UCSD-AML1 (cell line): ENCODE results near the gene ZNF497.
"Not testable (repeated sequence)": the region's sequence is repeated elsewhere in the genome, so short reads cannot be mapped to it uniquely, and the experiment has no call there.

Experiments used
- DNase-seq: peaks from one replicate; lab custom pipeline; 2025; ENCODE audit not compliant: unreplicated experiment; lab: John Stamatoyannopoulos, UW

The ZNF497 gene

GRCh38 chr19:58362272-58362994 is at the start of gene ZNF497:
ZNF497 (minus strand) TSS chr19:58362751; CDS start chr19:58357635, 5,116 bp downstream.
- peak; percentile 97 for DNase-seq

GRCh38 chr19:58409010-58409790 is 46.6 kb upstream of the ZNF497 start:
- peak; percentile 46 for DNase-seq

GRCh38 chr19:58408152-58409009 is 45.8 kb upstream of the ZNF497 start, which contains the start of gene ZNF584:
ZNF584 (plus strand) TSS chr19:58408649; CDS start chr19:58409148, 499 bp downstream.
- DNase-seq, result peak; percentile 96

- DNase-seq, result no peak
These were observed 45.2 kb upstream of the ZNF497 start for GRCh38 chr19:58407658-58408151.

GRCh38 chr19:58406818-58407657 is 44.5 kb upstream of the ZNF497 start:
- no peak for DNase-seq

- DNase-seq, result not testable (repeated sequence)
These were observed 41.4 kb upstream of the ZNF497 start for GRCh38 chr19:58403920-58404478.

- DNase-seq, result no peak
These were observed 39.4 kb upstream of the ZNF497 start for GRCh38 chr19:58401840-58402421.

- DNase-seq, result peak; percentile 99
These were observed 38.6 kb upstream of the ZNF497 start for GRCh38 chr19:58400916-58401839.

GRCh38 chr19:58400316-58400915 is 37.9 kb upstream of the ZNF497 start:
- no peak for DNase-seq

GRCh38 chr19:58399903-58400302 is 37.4 kb upstream of the ZNF497 start:
- DNase-seq, result no peak

- no peak for DNase-seq
These were observed 36.0 kb upstream of the ZNF497 start for GRCh38 chr19:58398545-58398944.

- DNase-seq, result no peak
These were observed 35.5 kb upstream of the ZNF497 start for GRCh38 chr19:58398087-58398486.

- no peak for DNase-seq
These were observed 35.0 kb upstream of the ZNF497 start for GRCh38 chr19:58397533-58398037.

GRCh38 chr19:58396691-58397532 is 34.4 kb upstream of the ZNF497 start:
- no peak for DNase-seq

- DNase-seq, result no peak
These were observed 33.6 kb upstream of the ZNF497 start for GRCh38 chr19:58395979-58396627.

- DNase-seq, result no peak
These were observed 32.8 kb upstream of the ZNF497 start, which contains the start of gene RNF225 for GRCh38 chr19:58395220-58395978. RNF225 (plus strand) TSS chr19:58395656; CDS start chr19:58396090, 434 bp downstream.
